GM18951 (cell line): ENCODE results near the gene TACC3.

Experiments used
- POLR2A ChIP-seq: IDR thresholded peaks from 4 replicates; pipeline ENCODE4 v1.6.1; 2011; ENCODE audit warnings: mild to moderate bottlenecking; ENCODE audit not compliant: insufficient read length, insufficient read depth; ENCODE audit errors: extremely low read depth
- in situ Hi-C: fragments of 300-500 bp; cut with MboI; formaldehyde crosslinking; loops from one replicate; pipeline ENCODE4 v1.12.0; 2022; ENCODE audit warnings: low sequenced_read_pairs, mixed read lengths, inconsistent platforms; ENCODE audit not compliant: unreplicated experiment

The TACC3 gene

GRCh38 chr4:1749826-1750225 is 28.5 kb downstream of the TACC3 start:
- in situ Hi-C loops = no loop called here
- no peak for TF ChIP-seq POLR2A

GRCh38 chr4:1750381-1751154 is 29.2 kb downstream of the TACC3 start:
- no peak for TF ChIP-seq POLR2A
- in situ Hi-C loops = no loop called here

GRCh38 chr4:1751155-1751918 is 30.0 kb downstream of the TACC3 start:
- in situ Hi-C loops = no loop called here

GRCh38 chr4:1751919-1752283 is 30.6 kb downstream of the TACC3 start:
- no peak for TF ChIP-seq POLR2A
- in situ Hi-C loops = no loop called here

More at GRCh38 chr4:1751155-1751918, 30.0 kb downstream of the TACC3 start:
- TF ChIP-seq POLR2A = no peak

- TF ChIP-seq POLR2A = no peak
- in situ Hi-C loops = no loop called here
Measured at GRCh38 chr4:1752284-1753041, 31.1 kb downstream of the TACC3 start.

- in situ Hi-C loops = no loop called here
- TF ChIP-seq POLR2A = no peak
Measured at GRCh38 chr4:1753294-1753696, 32.0 kb downstream of the TACC3 start.

GRCh38 chr4:1753697-1754311 is 32.5 kb downstream of the TACC3 start:
- in situ Hi-C loops = no loop called here
- TF ChIP-seq POLR2A = no peak

GRCh38 chr4:1754336-1754735 is 33.0 kb downstream of the TACC3 start:
- in situ Hi-C loops = no loop called here
- no peak for TF ChIP-seq POLR2A

GRCh38 chr4:1755297-1755696 is 34.0 kb downstream of the TACC3 start:
- TF ChIP-seq POLR2A = no peak
- in situ Hi-C loops = no loop called here

GRCh38 chr4:1756079-1756478 is 34.8 kb downstream of the TACC3 start:
- TF ChIP-seq POLR2A = no peak
- in situ Hi-C loops = no loop called here

GRCh38 chr4:1756893-1757779 is 35.8 kb downstream of the TACC3 start:
- in situ Hi-C loops = no loop called here
- no peak for TF ChIP-seq POLR2A

GRCh38 chr4:1757836-1758235 is 36.5 kb downstream of the TACC3 start:
- in situ Hi-C loops = no loop called here
- TF ChIP-seq POLR2A = no peak

GRCh38 chr4:1758306-1759121 is 37.2 kb downstream of the TACC3 start:
- TF ChIP-seq POLR2A = no peak
- in situ Hi-C loops = no loop called here
